Prostate gland (tissue), 2 donors: ENCODE results near the gene ARL2. TPM values are rescaled to one million over a fixed set of nuclear protein-coding genes. Genes with fewer than 3 reads are reported as not detected.

ENCODE experiments used
- DNase-seq: peaks from one replicate; pipeline ENCODE4 v3.0.0-alpha.2; 2019; ENCODE audit warnings: low spot score
- H3K27ac ChIP-seq, 2 donors: fragments of 200-600 bp; sonication (generic); 2 replicates each; pipeline ENCODE4 v1.5.1; 2017 to 2019
- H3K27me3 ChIP-seq: fragments of 200-600 bp; sonication (generic); replicated peaks from 2 replicates; pipeline ENCODE4 v1.5.1; 2019; ENCODE audit not compliant: insufficient read depth
- H3K36me3 ChIP-seq, 2 donors: fragments of 200-600 bp; sonication (generic); 1 replicate in 1 of 2; 2 replicates in 1 of 2; pipeline versions ENCODE4 v1.5.1 to v1.8.1; 2017 to 2019
- H3K4me1 ChIP-seq: fragments of 200-600 bp; sonication (generic); replicated peaks from 2 replicates; pipeline ENCODE4 v1.5.1; 2019
- H3K4me3 ChIP-seq, 2 donors: fragments of 200-600 bp; sonication (generic); 2 replicates each; pipeline ENCODE4 v1.5.1; 2017 to 2019
- H3K9me3 ChIP-seq: fragments of 200-600 bp; sonication (generic); 2 replicates; pipeline ENCODE4 v1.5.1; 2017
- CTCF ChIP-seq, 4 experiments: fragments of 200-600 bp in 2 of 4; fragments of 450-650 bp in 2 of 4; sonication (generic) in 2 of 4; IDR thresholded peaks; 1 replicate in 3 of 4; 2 replicates in 1 of 4; pipeline ENCODE4 v1.5.1; 2016 to 2019; ENCODE audit warnings: antibody characterized with exemption in 4 of 4, mild to moderate bottlenecking in 2 of 4, moderate library complexity in 2 of 4
- POLR2A ChIP-seq: fragments of 450-650 bp; IDR thresholded peaks from one replicate; pipeline ENCODE4 v1.6.1; 2016; ENCODE audit warnings: antibody characterized with exemption, mild to moderate bottlenecking
- POLR2AphosphoS5 ChIP-seq: sonication (generic); formaldehyde crosslinking; IDR thresholded peaks from one replicate; pipeline ENCODE4 v1.6.1; 2017; ENCODE audit warnings: antibody characterized with exemption
- WGBS: methylation state at CpG from one replicate; pipeline ENCODE4 v1.1.5; 2018; 5-methylcytosine and 5-hydroxymethylcytosine counted together
- intact Hi-C: fragments of 100-400 bp; cut with DNase I; formaldehyde crosslinking; loops from one replicate; pipeline ENCODE4 v1.14.2; 2022
- total RNA-seq, 2 donors: library from RNA; depleted of rRNA; stranded (reverse); fragments of >200 nt; gene quantifications; one replicate each; pipeline ENCODE4 v1.1.0, GENCODE V29; 2016

The ARL2 gene
- total RNA-seq, 2 donors from 2014 or later = 86.5 to 135 TPM

GRCh38 chr11:65055538-65055937 lies 41.6 kb downstream of the ARL2 start:
- Histone ChIP-seq H3K36me3 (no peaks in the 10 kb centered on the region), H3K27ac (no peak overlapping the region), H3K9me3 (no peaks in the 10 kb centered on the region), H3K4me1 (no peaks in the 10 kb centered on the region), H3K4me3 (no peak overlapping the region), H3K27me3 (no peaks in the 10 kb centered on the region)
- TF ChIP-seq POLR2AphosphoS5 (no peak), CTCF (IDR thresholded peaks at IDR 0.05) (no peak), POLR2A (no peak)
- 88% methylated on average over 1 of the region's 1 CpG for WGBS
- intact Hi-C loops = no loop called here
- DNase-seq = no peak

GRCh38 chr11:65056999-65057398 lies 43.0 kb downstream of the ARL2 start:
- DNase-seq = no peak
- Histone ChIP-seq H3K27ac (no peak overlapping the region), H3K27me3 (no peaks in the 10 kb centered on the region), H3K4me1 (no peaks in the 10 kb centered on the region), H3K4me3 (no peak overlapping the region), H3K9me3 (no peaks in the 10 kb centered on the region), H3K36me3 (no peaks in the 10 kb centered on the region)
- TF ChIP-seq CTCF (IDR thresholded peaks at IDR 0.05) (no peak), POLR2A (no peak), POLR2AphosphoS5 (no peak)
- intact Hi-C loops = no loop called here
- WGBS = 93% methylated on average over 6 of the region's 6 CpGs

GRCh38 chr11:65057526-65057925 lies 43.6 kb downstream of the ARL2 start:
- DNase-seq = no peak
- Histone ChIP-seq H3K27ac (no peak overlapping the region), H3K4me3 (no peak overlapping the region), H3K27me3 (no peaks in the 10 kb centered on the region), H3K9me3 (no peaks in the 10 kb centered on the region), H3K36me3 (no peaks in the 10 kb centered on the region), H3K4me1 (no peaks in the 10 kb centered on the region)
- intact Hi-C loops = no loop called here
- TF ChIP-seq POLR2AphosphoS5 = no peak
- TF ChIP-seq POLR2A = no peak
- no peak for TF ChIP-seq CTCF (IDR thresholded peaks at IDR 0.05)
- 92% methylated on average over 7 of the region's 7 CpGs for WGBS

- intact Hi-C loops = no loop called here
- H3K4me3 ChIP-seq = no peak overlapping the region
- DNase-seq = no peak
- H3K36me3 ChIP-seq = no peaks in the 10 kb centered on the region
- no peaks in the 10 kb centered on the region for H3K9me3 ChIP-seq
- no peak overlapping the region for H3K27ac ChIP-seq
- TF ChIP-seq POLR2AphosphoS5 = no peak
- no peak for TF ChIP-seq POLR2A
- no peak for TF ChIP-seq CTCF (IDR thresholded peaks at IDR 0.05)
- WGBS = 61% methylated on average over 12 of the region's 13 CpGs
- H3K4me1 ChIP-seq = no peaks in the 10 kb centered on the region
- H3K27me3 ChIP-seq = no peaks in the 10 kb centered on the region
Observed at GRCh38 chr11:65058012-65058411, 44.1 kb downstream of the ARL2 start.

GRCh38 chr11:65058419-65059054 lies 44.6 kb downstream of the ARL2 start, which contains the start of gene NAALADL1:
TSS of gene NAALADL1 (minus strand) at chr11:65058553. CDS start at chr11:65058521, 32 bp downstream.
- Histone ChIP-seq H3K27me3 (no peaks in the 10 kb centered on the region), H3K36me3 (no peaks in the 10 kb centered on the region), H3K4me1 (no peaks in the 10 kb centered on the region), H3K9me3 (no peaks in the 10 kb centered on the region), H3K27ac (no peak within 1 kb of the TSS), H3K4me3 (no peak within 1 kb of the TSS)
- TF ChIP-seq POLR2A (no peak), POLR2AphosphoS5 (no peak), CTCF (IDR thresholded peaks at IDR 0.05) (no peak)
- intact Hi-C loops = no loop called here
- DNase-seq = no peak
- whole genome bisulfite sequencing = 86% methylated on average over 7 of the region's 8 CpGs
